Left lung (tissue), 10 donors: Measurements from ENCODE around the gene RTN4RL2. TPM values are rescaled to one million over a fixed set of nuclear protein-coding genes. Genes with fewer than 3 reads are reported as not detected.

ENCODE experiments used
- ATAC-seq: fragments of 200-7000 bp; cut with Tn5 transposase; one replicate; pipeline ENCODE4 v1.9.1; 2020; ENCODE audit warnings: moderate library complexity
- DNase-seq, 4 donors: peaks; one replicate each; pipeline ENCODE4 v3.0.0-alpha.2; 2013 to 2020
- H3K27ac ChIP-seq, 2 donors: fragments of 200-600 bp; sonication (generic) in 1 of 2; one replicate each; pipeline versions ENCODE4 v1.5.0 to v1.8.0; 2020 to 2021
- H3K27me3 ChIP-seq, 2 donors: fragments of 200-600 bp; sonication (generic) in 1 of 2; one replicate each; pipeline versions ENCODE4 v1.5.0 to v1.8.0; 2020 to 2021
- H3K36me3 ChIP-seq, 2 donors: fragments of 200-600 bp; sonication (generic) in 1 of 2; one replicate each; pipeline versions ENCODE4 v1.5.0 to v1.8.0; 2020 to 2021
- H3K4me1 ChIP-seq, 2 donors: fragments of 200-600 bp; one replicate each; pipeline ENCODE4 v1.8.0; 2021
- H3K4me3 ChIP-seq, 2 donors: fragments of 200-600 bp; sonication (generic) in 1 of 2; one replicate each; pipeline versions ENCODE4 v1.5.0 to v1.8.0; 2020 to 2021; ENCODE audit warnings: mild to moderate bottlenecking in 1 of 2
- H3K9me3 ChIP-seq, 2 donors: fragments of 200-600 bp; sonication (generic) in 1 of 2; one replicate each; pipeline versions ENCODE4 v1.5.0 to v1.8.0; 2020 to 2021
- intact Hi-C, 2 donors: fragments of 100-400 bp; cut with DNase I; formaldehyde crosslinking; loops; one replicate each; pipeline versions ENCODE4 v1.11.2 to v1.14.2; 2022
- polyA plus RNA-seq, 6 donors: library from polyadenylated mRNA; unstranded; fragments of 120-200 nt; gene quantifications; one replicate each; pipeline ENCODE4 v1.2.1, GENCODE V29; 2013; ENCODE audit not compliant: insufficient read length in 6 of 6
- total RNA-seq, 2 donors: library from RNA; stranded (reverse); fragmentation: NEBNext Ultra II Directional; extraction: Animal tissue kit (Norgen Biotek cat#: 25700); gene quantifications; one replicate each; pipeline ENCODE4 v1.2.1, GENCODE V29; 2021
- TF ChIP-seq, protein P1 (sequence below), 2 donors: fragments of 200-600 bp; sonication (generic) in 1 of 2; IDR thresholded peaks; one replicate each; pipeline versions ENCODE4 v1.5.0 to v1.8.0; 2021; ENCODE audit warnings: antibody characterized with exemption in 2 of 2
- donor health status: DM: no; HTN: yes; CAD: no.
- donor health status: DM: no; HTN: no; CAD: no.

The RTN4RL2 gene
- total and polyA plus RNA-seq, 8 donors = 0.87 to 4.8 (median 2.5) TPM

DNA sequence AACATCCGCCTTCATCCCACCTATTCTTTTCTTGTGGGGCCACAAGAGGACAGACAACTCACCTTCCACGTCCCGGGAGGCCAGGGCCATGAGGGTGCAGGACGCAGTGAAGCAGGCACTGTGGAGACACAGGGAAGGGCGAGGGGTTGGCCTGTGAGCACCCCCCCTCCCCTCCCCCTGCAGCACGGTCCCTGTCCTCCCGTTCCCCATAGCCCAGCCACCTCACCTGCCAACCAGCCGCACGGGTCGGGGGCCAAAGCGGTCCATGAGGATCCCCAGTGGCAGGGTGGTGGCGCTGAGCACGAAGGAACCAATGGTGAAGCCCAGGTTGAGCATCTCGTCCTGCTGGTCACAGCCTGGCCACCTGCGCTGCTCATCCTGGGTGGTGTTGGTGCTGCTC lies 40.6 kb downstream of the RTN4RL2 start:
- intact Hi-C loops = no loop called here
- Histone ChIP-seq H3K4me1 (peaks cover 11 to 24% of the 10 kb centered on the region in 2 donors), H3K9me3 (no peaks in the 10 kb centered on the region), H3K4me3 (no peak overlapping the region), H3K27me3 (no peaks in the 10 kb centered on the region), H3K27ac (no peak overlapping the region), H3K36me3 (peaks cover 0 to 3% of the 10 kb centered on the region in 2 donors)
- TF ChIP-seq, protein P1, sequence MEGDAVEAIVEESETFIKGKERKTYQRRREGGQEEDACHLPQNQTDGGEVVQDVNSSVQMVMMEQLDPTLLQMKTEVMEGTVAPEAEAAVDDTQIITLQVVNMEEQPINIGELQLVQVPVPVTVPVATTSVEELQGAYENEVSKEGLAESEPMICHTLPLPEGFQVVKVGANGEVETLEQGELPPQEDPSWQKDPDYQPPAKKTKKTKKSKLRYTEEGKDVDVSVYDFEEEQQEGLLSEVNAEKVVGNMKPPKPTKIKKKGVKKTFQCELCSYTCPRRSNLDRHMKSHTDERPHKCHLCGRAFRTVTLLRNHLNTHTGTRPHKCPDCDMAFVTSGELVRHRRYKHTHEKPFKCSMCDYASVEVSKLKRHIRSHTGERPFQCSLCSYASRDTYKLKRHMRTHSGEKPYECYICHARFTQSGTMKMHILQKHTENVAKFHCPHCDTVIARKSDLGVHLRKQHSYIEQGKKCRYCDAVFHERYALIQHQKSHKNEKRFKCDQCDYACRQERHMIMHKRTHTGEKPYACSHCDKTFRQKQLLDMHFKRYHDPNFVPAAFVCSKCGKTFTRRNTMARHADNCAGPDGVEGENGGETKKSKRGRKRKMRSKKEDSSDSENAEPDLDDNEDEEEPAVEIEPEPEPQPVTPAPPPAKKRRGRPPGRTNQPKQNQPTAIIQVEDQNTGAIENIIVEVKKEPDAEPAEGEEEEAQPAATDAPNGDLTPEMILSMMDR (IDR thresholded peaks at IDR 0.05) = no peak
- ATAC-seq (no peak), DNase-seq (no peak)

DNA sequence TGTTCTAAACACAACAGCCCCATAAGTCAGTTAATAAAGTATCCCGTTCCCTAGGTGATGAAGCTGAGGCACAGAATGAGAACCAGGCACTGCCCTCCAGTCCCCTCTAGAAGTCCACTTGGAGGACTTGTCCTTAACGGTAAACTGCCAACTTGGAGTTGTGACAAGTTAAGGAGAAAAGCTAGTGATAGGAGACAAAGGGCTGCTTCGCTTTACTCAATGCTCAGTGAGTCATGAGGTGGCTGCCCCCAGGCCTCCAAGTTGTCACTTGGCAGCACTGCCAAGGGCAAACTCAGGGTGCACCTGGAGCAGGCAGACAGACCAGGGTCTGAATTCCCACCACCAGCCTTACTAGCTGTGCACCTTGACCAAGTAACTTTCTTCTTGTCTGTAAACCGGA lies 41.6 kb downstream of the RTN4RL2 start:
- no peak for DNase-seq
- ATAC-seq = peak; percentile 22
- Histone ChIP-seq H3K9me3 (no peaks in the 10 kb centered on the region), H3K36me3 (peaks cover 0 to 3% of the 10 kb centered on the region in 2 donors), H3K27ac (no peak overlapping the region), H3K27me3 (no peaks in the 10 kb centered on the region), H3K4me1 (peaks cover 11 to 24% of the 10 kb centered on the region in 2 donors), H3K4me3 (no peak overlapping the region)
- TF ChIP-seq, protein P1 (IDR thresholded peaks at IDR 0.05) = no peak
- intact Hi-C loops = no loop called here

- DNase-seq (no peak), ATAC-seq (no peak)
- H3K4me1 ChIP-seq = peaks cover 11 to 24% of the 10 kb centered on the region in 2 donors
- peaks cover 0 to 3% of the 10 kb centered on the region in 2 donors for H3K36me3 ChIP-seq
- no peaks in the 10 kb centered on the region for H3K9me3 ChIP-seq
- TF ChIP-seq, protein P1 (IDR thresholded peaks at IDR 0.05) = no peak
- H3K27me3 ChIP-seq = no peaks in the 10 kb centered on the region
- H3K4me3 ChIP-seq = no peak overlapping the region
- intact Hi-C loops = no loop called here
- no peak overlapping the region for H3K27ac ChIP-seq
Observed at GRCh38 chr11:57502376-57502775, 42.0 kb downstream of the RTN4RL2 start.

GRCh38 chr11:57502870-57503269 lies 42.5 kb downstream of the RTN4RL2 start:
- no peak overlapping the region for H3K4me3 ChIP-seq
- H3K27me3 ChIP-seq = no peaks in the 10 kb centered on the region
- no peak for DNase-seq
- TF ChIP-seq, protein P1 (IDR thresholded peaks at IDR 0.05) = no peak
- intact Hi-C loops = no loop called here
- H3K27ac ChIP-seq = no peak overlapping the region
- no peaks in the 10 kb centered on the region for H3K9me3 ChIP-seq
- ATAC-seq = no peak
- peaks cover 11 to 24% of the 10 kb centered on the region in 2 donors for H3K4me1 ChIP-seq
- H3K36me3 ChIP-seq = peaks cover 0 to 3% of the 10 kb centered on the region in 2 donors

DNA sequence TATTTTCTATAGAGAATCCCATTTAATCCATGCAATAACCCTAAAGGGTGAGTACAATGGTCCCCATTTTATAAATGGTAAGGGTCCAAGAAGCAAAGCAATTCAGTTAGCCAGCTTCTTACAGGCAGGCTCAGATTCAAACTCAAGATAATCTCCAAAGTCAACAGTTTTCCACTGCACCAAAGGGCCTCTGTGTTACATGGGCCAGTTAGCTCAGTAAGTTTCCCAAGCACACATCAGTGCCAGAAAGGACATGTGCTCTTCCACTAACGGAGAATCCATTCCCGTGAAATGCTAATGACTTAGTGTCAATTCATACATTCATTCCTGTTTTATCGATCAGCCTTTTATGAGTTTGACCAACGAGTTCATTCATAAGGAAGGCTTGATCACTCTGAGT lies 44.2 kb downstream of the RTN4RL2 start:
- TF ChIP-seq, protein P1 (IDR thresholded peaks at IDR 0.05) = no peak
- intact Hi-C loops = no loop called here
- no peak for DNase-seq
- Histone ChIP-seq H3K27me3 (no peaks in the 10 kb centered on the region), H3K27ac (no peak overlapping the region), H3K36me3 (peaks cover 0 to 3% of the 10 kb centered on the region in 2 donors), H3K9me3 (no peaks in the 10 kb centered on the region), H3K4me3 (no peak overlapping the region), H3K4me1 (peaks cover 4 to 13% of the 10 kb centered on the region in 2 donors)
- ATAC-seq = no peak
